Measurements from ENCODE around the gene ARHGAP45.
"Not testable (repeated sequence)": the region's sequence is repeated elsewhere in the genome, so short reads cannot be mapped to it uniquely, and the experiment has no call there.

ARHGAP45 gene

GRCh38 chr19:1025080-1025479 lies 41.9 kb upstream of the ARHGAP45 start:
- H3K27ac ChIP-seq (ENCODE audit: low read length) = not testable (repeated sequence)

GRCh38 chr19:1025960-1026782 lies 40.8 kb upstream of the ARHGAP45 start, which contains the start of gene CNN2:
CNN2 (plus strand) TSS chr19:1026608; CDS start chr19:1026662, 54 bp downstream.
- Histone ChIP-seq H3K4me3 (ENCODE audit: low read length) (peak within 1 kb of the TSS; percentile 88), H3K79me2 (ENCODE audit: low read length) (peaks cover 50% of the 10 kb centered on the region), H3K36me3 (replicated peaks; ENCODE audit: low read depth, low read length) (peaks cover 23% of the 10 kb centered on the region), H2AFZ (ENCODE audit: low read depth, low read length) (peak within 1 kb of the TSS; percentile 57; the same call in 1 of the 2 replicates), H3K27me3 (ENCODE audit: low read depth, low read length) (no peaks in the 10 kb centered on the region), H3K4me1 (ENCODE audit: low read length) (peaks cover 18% of the 10 kb centered on the region), H3K9me3 (ENCODE audit: insufficient read depth, low read length) (no peaks in the 10 kb centered on the region), H3K4me2 (ENCODE audit: low read length) (peak within 1 kb of the TSS; percentile 96), H3K27ac (ENCODE audit: low read length) (peak within 1 kb of the TSS; percentile 86), H3K9ac (ENCODE audit: low read length) (peak within 1 kb of the TSS; percentile 96), H4K20me1 (ENCODE audit: insufficient read depth, low read length) (peaks cover 27% of the 10 kb centered on the region)
- no peak for TF ChIP-seq CTCF (IDR thresholded peaks at IDR 0.05; ENCODE audit: low read depth, low read length)
- TF ChIP-seq EZH2phosphoT487 (IDR thresholded peaks at IDR 0.05; ENCODE audit: low read depth) = no peak

More at GRCh38 chr19:1025080-1025479, 41.9 kb upstream of the ARHGAP45 start:
- Histone ChIP-seq H3K36me3 (replicated peaks; ENCODE audit: low read depth, low read length) (peaks cover 16% of the 10 kb centered on the region), H4K20me1 (ENCODE audit: insufficient read depth, low read length) (peaks cover 22% of the 10 kb centered on the region), H3K79me2 (ENCODE audit: low read length) (peaks cover 49% of the 10 kb centered on the region), H3K4me1 (ENCODE audit: low read length) (peaks cover 19% of the 10 kb centered on the region), H3K4me2 (ENCODE audit: low read length) (0 out of 2 replicates have a peak overlapping the region, but pooled peaks have one; percentile 96)
- not testable (repeated sequence) for H3K4me3 ChIP-seq (ENCODE audit: low read length); H3K9ac ChIP-seq (ENCODE audit: low read length); H3K9me3 ChIP-seq (ENCODE audit: insufficient read depth, low read length); H2AFZ ChIP-seq (ENCODE audit: low read depth, low read length); H3K27me3 ChIP-seq (ENCODE audit: low read depth, low read length)

GRCh38 chr19:1026783-1027649 lies 40.0 kb upstream of the ARHGAP45 start:
- H3K4me2 ChIP-seq (ENCODE audit: low read length) = peak overlapping the region; percentile 85
- H3K9me3 ChIP-seq (ENCODE audit: insufficient read depth, low read length) = no peaks in the 10 kb centered on the region
- peak overlapping the region; percentile 86 for H3K27ac ChIP-seq (ENCODE audit: low read length)
- H3K79me2 ChIP-seq (ENCODE audit: low read length) = peaks cover 53% of the 10 kb centered on the region
- peaks cover 11% of the 10 kb centered on the region for H3K4me1 ChIP-seq (ENCODE audit: low read length)
- H4K20me1 ChIP-seq (ENCODE audit: insufficient read depth, low read length) = peaks cover 27% of the 10 kb centered on the region
- H3K4me3 ChIP-seq (ENCODE audit: low read length) = peak overlapping the region; percentile 88
- H3K27me3 ChIP-seq (ENCODE audit: low read depth, low read length) = no peaks in the 10 kb centered on the region
- H3K36me3 ChIP-seq (replicated peaks; ENCODE audit: low read depth, low read length) = peaks cover 23% of the 10 kb centered on the region
- H3K9ac ChIP-seq (ENCODE audit: low read length) = peak overlapping the region; percentile 96
- no peak for TF ChIP-seq CTCF (IDR thresholded peaks at IDR 0.05; ENCODE audit: low read depth, low read length)
- no peak overlapping the region for H2AFZ ChIP-seq (ENCODE audit: low read depth, low read length)

- TF ChIP-seq EZH2phosphoT487 (IDR thresholded peaks at IDR 0.05; ENCODE audit: low read depth) (no peak), CTCF (IDR thresholded peaks at IDR 0.05; ENCODE audit: low read depth, low read length) (no peak)
- no peak overlapping the region for H2AFZ ChIP-seq (ENCODE audit: low read depth, low read length)
Measured at GRCh38 chr19:1027650-1028061, 39.3 kb upstream of the ARHGAP45 start.

More at GRCh38 chr19:1027650-1028061, 39.3 kb upstream of the ARHGAP45 start:
- Histone ChIP-seq H3K9ac (ENCODE audit: low read length) (peak overlapping the region; percentile 96), H3K9me3 (ENCODE audit: insufficient read depth, low read length) (no peaks in the 10 kb centered on the region), H3K4me3 (ENCODE audit: low read length) (peak overlapping the region; percentile 88), H3K79me2 (ENCODE audit: low read length) (peaks cover 60% of the 10 kb centered on the region), H3K36me3 (replicated peaks; ENCODE audit: low read depth, low read length) (peaks cover 29% of the 10 kb centered on the region), H3K27ac (ENCODE audit: low read length) (peak overlapping the region; percentile 86), H3K4me2 (ENCODE audit: low read length) (peak overlapping the region; percentile 85), H3K27me3 (ENCODE audit: low read depth, low read length) (no peaks in the 10 kb centered on the region), H3K4me1 (ENCODE audit: low read length) (peaks cover 11% of the 10 kb centered on the region), H4K20me1 (ENCODE audit: insufficient read depth, low read length) (peaks cover 30% of the 10 kb centered on the region)
